Anterior cingulate cortex (tissue), 58 donors: Measurements from ENCODE around the gene MAST2.

Experiments
- DNase-seq, 58 donors: peaks; one replicate each; lab custom pipeline; 2025; lab: John Stamatoyannopoulos, UW

The MAST2 gene

GRCh38 chr1:45971922-45972531, 168.6 kb downstream of the MAST2 start:
- DNase-seq: no peak

DNA sequence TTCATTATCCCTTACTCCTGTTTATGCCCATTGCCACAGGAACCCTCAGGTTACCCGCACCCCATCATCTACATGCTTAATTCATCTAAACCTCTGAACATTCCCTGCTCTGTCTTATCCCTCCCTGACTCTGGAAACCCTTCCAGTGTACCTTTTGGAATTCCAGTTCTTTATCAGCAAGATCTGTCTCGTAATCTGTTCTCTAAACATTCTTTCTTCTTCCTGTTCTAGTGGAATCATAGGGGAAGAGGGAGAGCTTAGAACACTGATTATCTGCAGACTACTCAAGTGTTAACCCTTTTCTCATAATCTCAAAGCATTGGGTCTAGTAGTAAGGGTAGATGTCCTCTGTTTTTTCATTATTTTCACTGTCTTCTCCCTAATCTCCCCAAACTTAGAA, 169.2 kb downstream of the MAST2 start:
- no peak for DNase-seq

DNA sequence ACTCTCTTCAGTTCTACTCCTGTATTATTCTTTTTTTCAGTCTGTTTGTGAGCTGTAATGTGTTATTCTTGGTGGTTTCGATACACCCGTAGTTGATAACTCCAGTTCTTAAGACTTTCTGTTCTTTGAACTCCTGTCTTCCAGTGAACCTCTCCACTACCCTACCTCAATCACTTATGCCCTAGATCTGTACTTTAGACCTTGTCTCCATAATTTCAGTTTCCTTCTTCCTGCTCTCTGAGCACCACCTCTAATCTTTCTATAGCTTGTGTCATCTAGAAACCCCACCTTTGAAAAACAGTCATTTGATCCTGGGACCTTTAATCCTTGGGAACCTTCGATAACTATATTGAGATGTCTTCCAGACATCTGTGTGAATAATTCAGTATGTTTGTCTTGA, 169.7 kb downstream of the MAST2 start:
- no peak for DNase-seq

DNA sequence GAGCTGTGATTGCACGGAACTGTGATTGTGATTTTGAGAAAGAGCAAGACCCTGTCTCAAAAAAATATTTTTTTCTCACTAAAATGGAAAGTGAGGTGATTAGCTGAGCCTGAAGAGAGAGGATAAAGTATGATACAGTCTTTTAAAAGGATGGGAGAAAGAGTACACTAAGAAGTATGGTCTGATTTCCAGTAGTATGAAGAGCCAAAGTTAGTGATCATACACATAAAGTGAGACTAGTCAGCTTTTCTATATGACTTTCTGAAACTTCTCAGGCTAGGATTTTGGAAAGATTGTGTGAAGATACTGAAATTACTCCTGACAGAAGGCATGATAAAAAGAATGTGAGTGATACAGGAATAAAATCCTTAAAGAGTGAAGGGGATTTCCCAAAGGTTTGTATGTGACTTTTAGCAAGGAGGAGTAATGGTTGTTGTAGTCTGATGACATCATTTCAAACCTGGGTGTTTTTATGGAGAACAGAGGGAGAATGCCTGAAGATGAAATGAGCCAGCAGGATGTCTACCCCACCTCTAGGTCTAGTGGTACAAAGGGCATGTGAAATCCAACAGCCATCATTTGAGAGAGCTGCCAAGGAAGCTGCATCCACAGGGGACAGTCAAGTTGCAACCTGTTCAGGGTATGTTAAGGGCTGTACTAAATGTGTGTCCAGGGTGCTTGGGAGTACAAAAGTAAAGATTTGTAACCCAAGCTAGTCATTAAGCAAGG, 171.3 kb downstream of the MAST2 start:
- no peak for DNase-seq

DNA sequence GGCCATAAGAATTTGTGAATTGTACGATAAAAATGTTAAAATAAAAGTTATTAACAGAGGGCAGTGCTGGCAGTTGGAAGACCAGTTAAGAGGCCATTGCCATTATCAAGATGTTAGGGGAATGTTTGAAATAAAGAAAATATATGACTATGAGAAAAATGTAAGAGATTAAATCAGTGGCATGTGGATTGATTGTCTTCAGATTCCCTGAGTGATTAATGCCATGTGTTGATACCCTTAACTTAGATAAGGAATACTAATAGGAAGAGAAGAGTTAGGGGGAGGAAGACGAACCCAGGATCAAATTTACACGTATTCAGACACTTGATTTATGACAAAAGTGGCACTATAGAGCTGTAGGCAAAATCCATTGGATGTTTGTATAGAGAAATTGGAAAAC, 173.2 kb downstream of the MAST2 start:
- DNase-seq: no peak

DNA sequence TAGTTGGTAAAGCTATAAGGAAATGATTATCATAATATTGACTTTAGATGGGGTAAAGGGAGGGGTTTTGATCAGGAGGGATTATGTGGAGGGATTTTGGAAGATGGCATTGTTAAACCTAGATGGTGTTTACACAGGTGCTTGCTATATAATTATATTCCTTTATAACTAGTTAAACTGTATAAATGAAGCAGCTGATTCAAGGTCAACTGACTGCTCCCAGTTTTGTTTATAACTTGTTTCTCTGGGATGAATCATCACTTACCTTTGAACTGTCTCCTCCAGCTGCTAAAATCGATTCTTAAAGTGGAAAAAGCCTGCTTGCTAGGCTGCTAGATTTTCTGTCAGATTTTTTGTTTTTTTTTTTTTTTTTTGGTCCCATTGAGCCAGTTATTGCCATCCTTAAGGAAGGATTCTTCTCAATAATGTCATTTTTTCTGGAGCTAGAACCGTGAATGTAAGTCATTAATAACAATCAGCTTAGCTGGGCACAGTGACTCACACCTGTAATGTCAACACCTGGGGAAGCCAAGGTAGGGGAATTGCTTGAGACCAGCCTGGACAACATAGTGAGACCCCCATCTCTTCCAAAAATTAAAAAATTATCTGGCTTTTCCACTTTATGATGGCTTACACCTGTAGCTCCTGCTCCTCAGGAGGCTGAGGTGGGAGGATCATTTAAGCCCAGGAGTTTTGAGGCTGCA, 175.8 kb downstream of the MAST2 start:
- DNase-seq: no peak

GRCh38 chr1:45979778-45980176, 176.4 kb downstream of the MAST2 start:
- no peak for DNase-seq

GRCh38 chr1:45982359-45982758, 178.9 kb downstream of the MAST2 start:
- DNase-seq: no peak

DNA sequence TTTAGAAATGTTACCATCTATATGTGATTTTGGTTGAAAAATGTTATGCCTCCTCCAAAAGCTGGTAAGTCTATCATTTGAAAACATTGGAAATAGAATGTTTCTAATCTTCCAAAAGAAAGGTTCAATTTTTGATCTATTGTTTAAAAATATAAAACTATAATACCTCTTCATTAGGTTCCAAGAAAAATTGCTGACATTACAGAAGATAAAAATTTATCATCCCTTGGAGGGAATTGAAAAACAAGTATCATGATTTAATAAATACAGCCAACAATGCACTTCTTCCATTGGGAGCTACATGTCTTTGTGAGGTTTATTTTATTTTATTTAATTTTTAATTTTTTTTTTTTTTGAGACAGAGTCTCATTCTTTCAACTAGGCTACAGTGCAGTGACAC, 180.6 kb downstream of the MAST2 start:
- no peak for DNase-seq

DNA sequence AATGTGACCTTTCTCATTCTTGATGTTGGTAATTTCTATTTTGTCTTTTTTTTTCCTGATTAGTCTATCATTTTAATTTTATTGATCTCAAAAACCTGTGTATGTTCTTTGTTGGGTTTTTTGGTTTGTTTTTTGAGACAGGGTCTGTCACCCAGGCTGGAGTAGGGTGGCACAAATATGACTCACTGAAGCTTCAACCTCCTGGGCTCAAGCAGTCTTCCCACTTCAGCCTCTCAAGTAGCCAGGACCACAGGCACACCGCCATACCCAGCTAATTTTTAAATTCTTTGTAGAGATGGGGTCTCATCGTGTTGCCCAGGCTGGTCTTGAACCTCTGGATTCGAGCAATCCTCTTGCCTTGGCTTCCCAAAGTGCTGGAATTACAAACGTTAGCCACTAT, 183.8 kb downstream of the MAST2 start:
- no peak for DNase-seq

DNA sequence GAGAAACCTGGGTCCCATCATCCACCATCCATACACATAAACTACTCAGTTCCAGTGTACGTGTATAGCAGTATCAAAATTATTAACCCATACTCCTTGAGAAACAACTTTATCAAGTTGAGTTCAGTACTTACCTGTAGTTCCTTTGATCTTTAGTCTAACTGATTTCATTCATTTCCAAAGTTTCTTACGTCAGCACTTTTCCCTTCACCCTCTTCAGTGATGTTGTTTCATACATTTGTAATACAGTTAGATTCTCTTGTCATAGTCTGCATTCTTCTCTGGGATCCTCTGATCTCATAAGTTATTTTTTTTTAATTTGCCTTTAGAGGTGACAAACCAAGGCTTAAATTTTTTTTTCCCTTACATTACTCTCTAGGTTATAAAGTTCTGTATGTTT, 185.8 kb downstream of the MAST2 start:
- no peak for DNase-seq

GRCh38 chr1:45994423-45994822, 191.0 kb downstream of the MAST2 start:
- DNase-seq: no peak

- DNase-seq: no peak
These were observed 191.9 kb downstream of the MAST2 start for GRCh38 chr1:45995298-45995697.

GRCh38 chr1:45998020-45998617, 194.7 kb downstream of the MAST2 start:
- no peak for DNase-seq

- no peak for DNase-seq
These were observed 196.1 kb downstream of the MAST2 start for GRCh38 chr1:45999507-45999906.

DNA sequence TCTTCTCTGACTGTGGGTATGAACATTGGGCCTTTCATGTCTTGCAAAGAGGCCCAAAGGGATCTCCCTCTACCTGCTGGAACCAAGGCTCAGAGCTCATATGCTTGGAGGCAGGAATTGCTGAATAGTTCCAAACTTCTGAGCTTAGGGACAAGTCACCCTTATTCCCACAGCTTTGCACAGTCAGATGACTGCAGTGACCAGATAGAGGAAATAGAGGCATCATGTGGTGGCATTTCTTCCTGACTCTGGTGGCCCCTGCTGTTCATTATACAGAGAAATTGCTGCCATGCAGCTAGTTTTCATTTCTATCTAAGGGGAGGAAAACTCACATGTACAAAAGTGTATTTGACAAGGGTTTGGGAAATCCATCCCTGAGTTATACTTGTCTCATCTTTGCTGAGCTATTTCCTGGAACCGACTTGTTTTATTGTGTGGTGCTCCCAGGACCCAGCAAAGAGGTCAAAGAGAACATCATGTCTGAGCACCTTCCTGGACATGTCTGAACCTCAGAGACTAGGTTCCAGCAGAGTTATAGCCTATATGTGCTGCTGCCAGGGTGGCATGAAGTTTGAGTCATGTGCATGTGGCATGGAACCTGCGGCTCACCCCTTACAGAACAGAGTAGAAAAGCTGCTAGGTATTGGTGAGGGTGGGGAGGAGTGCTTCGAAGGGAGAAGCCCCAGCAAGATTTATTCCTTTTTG, 197.8 kb downstream of the MAST2 start:
- no peak for DNase-seq

DNA sequence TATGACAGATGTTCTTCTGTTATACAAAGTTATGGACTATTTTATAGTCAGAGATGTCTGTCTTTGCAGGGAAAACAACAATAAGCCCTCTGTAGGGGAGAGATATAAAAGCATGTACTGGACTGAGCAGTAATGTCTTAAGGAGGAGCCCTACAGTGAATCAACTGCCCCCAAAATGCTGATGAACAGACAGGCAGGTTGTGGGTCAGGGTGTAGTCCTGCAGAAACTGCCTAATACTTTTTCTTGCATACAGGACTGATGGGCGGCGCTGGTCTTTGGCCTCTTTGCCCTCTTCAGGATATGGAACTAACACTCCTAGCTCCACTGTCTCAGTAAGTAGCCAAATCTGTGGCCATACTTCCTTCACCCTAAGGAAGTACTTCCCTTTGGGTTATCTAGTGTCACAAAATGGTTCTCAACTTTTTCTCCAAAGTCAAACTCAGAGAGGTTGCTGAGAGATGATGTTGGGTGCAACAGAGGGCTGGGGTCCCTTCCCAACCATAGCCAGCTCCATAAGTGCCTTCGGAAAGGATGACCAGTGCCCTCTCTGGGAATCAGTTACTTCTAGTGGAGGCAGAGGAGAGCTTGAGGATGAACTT, 199.2 kb downstream of the MAST2 start:
- no peak for DNase-seq

DNA sequence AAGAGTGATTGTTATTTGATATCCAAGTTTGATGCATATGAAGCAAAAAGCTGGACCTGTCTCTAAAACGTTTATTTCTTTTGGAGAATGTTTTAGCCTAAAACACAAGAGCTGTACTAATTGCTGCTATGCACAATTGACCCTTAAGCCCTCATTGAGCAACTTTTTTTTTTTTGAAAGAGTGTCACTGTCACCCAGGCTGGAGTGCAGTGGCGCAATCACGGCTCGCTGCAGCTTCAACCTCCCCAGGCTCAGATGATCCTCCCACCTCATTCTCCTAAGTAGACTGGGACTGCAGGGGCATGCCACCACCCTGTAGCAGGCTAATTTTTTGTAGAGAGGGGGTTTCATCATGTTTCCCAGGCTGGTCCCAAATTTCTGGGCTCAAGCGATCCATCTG, 199.9 kb downstream of the MAST2 start:
- DNase-seq: no peak

- DNase-seq: no peak
These were observed 201.1 kb downstream of the MAST2 start for GRCh38 chr1:46004492-46004891.

GRCh38 chr1:46005594-46005993, 202.2 kb downstream of the MAST2 start:
- no peak for DNase-seq
